ENCODE measurements around the gene ZAR1L.
"Not testable (repeated sequence)": the region's sequence is repeated elsewhere in the genome, so short reads cannot be mapped to it uniquely, and the experiment has no call there.

Gene ZAR1L

GRCh38 chr13:32315238-32316027 lies at the start of gene ZAR1L, which contains the start of gene BRCA2:
Gene ZAR1L, minus strand, starts transcription at chr13:32315363. Its CDS starts 3,438 bp downstream, at chr13:32311925.
Gene BRCA2, plus strand, starts transcription at chr13:32315508. Its CDS starts 953 bp downstream, at chr13:32316461.
- peak; percentile 51 for DNase-seq (ENCODE audit: low read depth, low spot score)

GRCh38 chr13:32362574-32362973 lies 47.4 kb upstream of the ZAR1L start:
- DNase-seq (ENCODE audit: low read depth, low spot score): no peak

GRCh38 chr13:32355935-32356334 lies 40.8 kb upstream of the ZAR1L start:
- not testable (repeated sequence) for DNase-seq (ENCODE audit: low read depth, low spot score)

- DNase-seq (ENCODE audit: low read depth, low spot score): no peak
Observed at GRCh38 chr13:32354040-32354439, 38.9 kb upstream of the ZAR1L start.

GRCh38 chr13:32350839-32351441 lies 35.8 kb upstream of the ZAR1L start:
- not testable (repeated sequence) for DNase-seq (ENCODE audit: low read depth, low spot score)

GRCh38 chr13:32347651-32348050 lies 32.5 kb upstream of the ZAR1L start:
- DNase-seq (ENCODE audit: low read depth, low spot score): no peak

GRCh38 chr13:32340914-32341313 lies 25.8 kb upstream of the ZAR1L start:
- no peak for DNase-seq (ENCODE audit: low read depth, low spot score)

- DNase-seq (ENCODE audit: low read depth, low spot score): no peak
Observed at GRCh38 chr13:32334671-32335070, 19.5 kb upstream of the ZAR1L start.

GRCh38 chr13:32330441-32330840 lies 15.3 kb upstream of the ZAR1L start:
- DNase-seq (ENCODE audit: low read depth, low spot score): no peak

GRCh38 chr13:32323912-32324311 lies 8.7 kb upstream of the ZAR1L start:
- DNase-seq (ENCODE audit: low read depth, low spot score): no peak

- no peak for DNase-seq (ENCODE audit: low read depth, low spot score)
Observed at GRCh38 chr13:32320528-32320927, 5.4 kb upstream of the ZAR1L start.

GRCh38 chr13:32317716-32318465 lies 2.7 kb upstream of the ZAR1L start:
- DNase-seq (ENCODE audit: low read depth, low spot score): no peak

- DNase-seq (ENCODE audit: low read depth, low spot score): no peak
Observed at GRCh38 chr13:32316501-32316900, 1.3 kb upstream of the ZAR1L start.

GRCh38 chr13:32316028-32316339 lies 821 bp upstream of the ZAR1L start:
- no peak for DNase-seq (ENCODE audit: low read depth, low spot score)

GRCh38 chr13:32314271-32315237 lies 609 bp downstream of the ZAR1L start:
- peak; percentile 15 for DNase-seq (ENCODE audit: low read depth, low spot score)

GRCh38 chr13:32311188-32311897 lies 3.8 kb downstream of the ZAR1L start:
- DNase-seq (ENCODE audit: low read depth, low spot score): no peak

- DNase-seq (ENCODE audit: low read depth, low spot score): peak; percentile 12
Observed at GRCh38 chr13:32310134-32310706, 4.9 kb downstream of the ZAR1L start.

GRCh38 chr13:32309312-32310133 lies 5.6 kb downstream of the ZAR1L start:
- no peak for DNase-seq (ENCODE audit: low read depth, low spot score)

- DNase-seq (ENCODE audit: low read depth, low spot score): no peak
Observed at GRCh38 chr13:32305646-32306045, 9.5 kb downstream of the ZAR1L start.

Data from brain pericyte (primary cell).